ENCODE results near the gene NDUFAF8.
A peak's percentile ranks its signal among the peaks of the same experiment; 100 is the strongest.

The NDUFAF8 gene

GRCh38 chr17:81238815-81239713 lies at the start of gene NDUFAF8, which contains the start of gene TEPSIN:
TSS of gene NDUFAF8 (plus strand) at chr17:81239318. CDS start at chr17:81239364, 46 bp downstream.
TSS of gene TEPSIN (minus strand) at chr17:81239055. CDS start at chr17:81239033, 22 bp downstream.
- DNase-seq (ENCODE audit: low read depth in 2 of 2) = peak; percentile 86 to 90

- no peak for DNase-seq (ENCODE audit: low read depth in 2 of 2)
Observed at GRCh38 chr17:81189670-81190530, 49.2 kb upstream of the NDUFAF8 start.

GRCh38 chr17:81190591-81190990 lies 48.5 kb upstream of the NDUFAF8 start:
- DNase-seq (ENCODE audit: low read depth in 2 of 2) = no peak

- DNase-seq (ENCODE audit: low read depth in 2 of 2) = no peak
Observed at GRCh38 chr17:81191116-81191515, 48.0 kb upstream of the NDUFAF8 start.

- DNase-seq (ENCODE audit: low read depth in 2 of 2) = no peak
Observed at GRCh38 chr17:81191646-81192045, 47.5 kb upstream of the NDUFAF8 start.

GRCh38 chr17:81192386-81193050 lies 46.6 kb upstream of the NDUFAF8 start:
- DNase-seq (ENCODE audit: low read depth in 2 of 2) = no peak

- DNase-seq (ENCODE audit: low read depth in 2 of 2) = no peak
Observed at GRCh38 chr17:81193051-81193410, 46.1 kb upstream of the NDUFAF8 start.

- DNase-seq (ENCODE audit: low read depth in 2 of 2) = no peak
Observed at GRCh38 chr17:81193470-81194224, 45.5 kb upstream of the NDUFAF8 start.

GRCh38 chr17:81194225-81194760 lies 44.8 kb upstream of the NDUFAF8 start:
- no peak for DNase-seq (ENCODE audit: low read depth in 2 of 2)

GRCh38 chr17:81194941-81195901 lies 43.9 kb upstream of the NDUFAF8 start:
- DNase-seq (ENCODE audit: low read depth in 2 of 2) = no peak

- no peak for DNase-seq (ENCODE audit: low read depth in 2 of 2)
Observed at GRCh38 chr17:81195941-81196495, 43.1 kb upstream of the NDUFAF8 start.

GRCh38 chr17:81196505-81197408 lies 42.4 kb upstream of the NDUFAF8 start:
- no peak for DNase-seq (ENCODE audit: low read depth in 2 of 2)

GRCh38 chr17:81197409-81197795 lies 41.7 kb upstream of the NDUFAF8 start:
- no peak for DNase-seq (ENCODE audit: low read depth in 2 of 2)

- no peak for DNase-seq (ENCODE audit: low read depth in 2 of 2)
Observed at GRCh38 chr17:81197831-81198490, 41.2 kb upstream of the NDUFAF8 start.

GRCh38 chr17:81198826-81199481 lies 40.2 kb upstream of the NDUFAF8 start:
- DNase-seq (ENCODE audit: low read depth in 2 of 2) = no peak

- DNase-seq (ENCODE audit: low read depth in 2 of 2) = no peak
Observed at GRCh38 chr17:81199482-81199830, 39.7 kb upstream of the NDUFAF8 start.

GRCh38 chr17:81200201-81200600 lies 38.9 kb upstream of the NDUFAF8 start:
- DNase-seq (ENCODE audit: low read depth in 2 of 2) = no peak

Data from stimulated activated CD8-positive, alpha-beta memory T cell treated with anti-CD3 and anti-CD28 coated beads, Interleukin-2, amount 100 ng/mL, for 48 hours (primary cell).